ENCODE measurements around the gene WNT4.

Gene WNT4

GRCh38 chr1:22114083-22115012 is 28.5 kb downstream of the WNT4 start:
- peaks cover 24% of the 10 kb centered on the region for H3K36me3 ChIP-seq (ENCODE audit: insufficient read depth, low read length)
- no peaks in the 10 kb centered on the region for H3K27me3 ChIP-seq (ENCODE audit: control insufficient read depth in 1 of 2, insufficient read depth in 2 of 2, low read length in 2 of 2)
- H3K27ac ChIP-seq (ENCODE audit: low read depth, low read length), result no peak overlapping the region
- no peak overlapping the region for H3K4me3 ChIP-seq (ENCODE audit: low read depth in 1 of 2, low read length in 2 of 2)
- H3K4me1 ChIP-seq (ENCODE audit: insufficient read depth, low read length), result peaks cover 59% of the 10 kb centered on the region
- no peak overlapping the region for H3K9ac ChIP-seq (ENCODE audit: low read length)
- H3K9me3 ChIP-seq (ENCODE audit: low read length), result no peaks in the 10 kb centered on the region

GRCh38 chr1:22112554-22112953 is 30.3 kb downstream of the WNT4 start:
- Histone ChIP-seq H3K36me3 (ENCODE audit: insufficient read depth, low read length) (peaks cover 16% of the 10 kb centered on the region), H3K4me3 (ENCODE audit: low read depth in 1 of 2, low read length in 2 of 2) (no peak overlapping the region), H3K9ac (ENCODE audit: low read length) (no peak overlapping the region), H3K4me1 (ENCODE audit: insufficient read depth, low read length) (peaks cover 71% of the 10 kb centered on the region), H3K27me3 (ENCODE audit: control insufficient read depth in 1 of 2, insufficient read depth in 2 of 2, low read length in 2 of 2) (no peaks in the 10 kb centered on the region), H3K27ac (ENCODE audit: low read depth, low read length) (no peak overlapping the region), H3K9me3 (ENCODE audit: low read length) (no peaks in the 10 kb centered on the region)

GRCh38 chr1:22111620-22112019 is 31.3 kb downstream of the WNT4 start:
- Histone ChIP-seq H3K27me3 (ENCODE audit: control insufficient read depth in 1 of 2, insufficient read depth in 2 of 2, low read length in 2 of 2) (no peaks in the 10 kb centered on the region), H3K4me3 (ENCODE audit: low read depth in 1 of 2, low read length in 2 of 2) (no peak overlapping the region), H3K9me3 (ENCODE audit: low read length) (no peaks in the 10 kb centered on the region), H3K27ac (ENCODE audit: low read depth, low read length) (no peak overlapping the region), H3K4me1 (ENCODE audit: insufficient read depth, low read length) (peaks cover 67% of the 10 kb centered on the region), H3K36me3 (ENCODE audit: insufficient read depth, low read length) (peaks cover 16% of the 10 kb centered on the region), H3K9ac (ENCODE audit: low read length) (no peak overlapping the region)

GRCh38 chr1:22111115-22111514 is 31.8 kb downstream of the WNT4 start:
- Histone ChIP-seq H3K9ac (ENCODE audit: low read length) (no peak overlapping the region), H3K9me3 (ENCODE audit: low read length) (no peaks in the 10 kb centered on the region)

GRCh38 chr1:22110016-22110415 is 32.9 kb downstream of the WNT4 start:
- Histone ChIP-seq H3K4me1 (ENCODE audit: insufficient read depth, low read length) (peaks cover 59% of the 10 kb centered on the region), H3K27ac (ENCODE audit: low read depth, low read length) (no peak overlapping the region)

More at GRCh38 chr1:22111115-22111514, 31.8 kb downstream of the WNT4 start:
- H3K27ac ChIP-seq (ENCODE audit: low read depth, low read length), result no peak overlapping the region
- no peaks in the 10 kb centered on the region for H3K27me3 ChIP-seq (ENCODE audit: control insufficient read depth in 1 of 2, insufficient read depth in 2 of 2, low read length in 2 of 2)
- H3K36me3 ChIP-seq (ENCODE audit: insufficient read depth, low read length), result peaks cover 16% of the 10 kb centered on the region
- no peak overlapping the region for H3K4me3 ChIP-seq (ENCODE audit: low read depth in 1 of 2, low read length in 2 of 2)
- H3K4me1 ChIP-seq (ENCODE audit: insufficient read depth, low read length), result peaks cover 65% of the 10 kb centered on the region

GRCh38 chr1:22108339-22109105 is 34.4 kb downstream of the WNT4 start:
- Histone ChIP-seq H3K36me3 (ENCODE audit: insufficient read depth, low read length) (peaks cover 26% of the 10 kb centered on the region), H3K4me3 (ENCODE audit: low read depth in 1 of 2, low read length in 2 of 2) (peak overlapping the region in 1 of 2 donors; percentile 26), H3K9me3 (ENCODE audit: low read length) (no peaks in the 10 kb centered on the region), H3K4me1 (ENCODE audit: insufficient read depth, low read length) (peaks cover 45% of the 10 kb centered on the region), H3K27me3 (ENCODE audit: control insufficient read depth in 1 of 2, insufficient read depth in 2 of 2, low read length in 2 of 2) (no peaks in the 10 kb centered on the region), H3K27ac (ENCODE audit: low read depth, low read length) (peak overlapping the region; percentile 64), H3K9ac (ENCODE audit: low read length) (no peak overlapping the region)

More at GRCh38 chr1:22110016-22110415, 32.9 kb downstream of the WNT4 start:
- no peak overlapping the region for H3K4me3 ChIP-seq (ENCODE audit: low read depth in 1 of 2, low read length in 2 of 2)
- H3K9ac ChIP-seq (ENCODE audit: low read length), result no peak overlapping the region
- no peaks in the 10 kb centered on the region for H3K9me3 ChIP-seq (ENCODE audit: low read length)
- H3K36me3 ChIP-seq (ENCODE audit: insufficient read depth, low read length), result peaks cover 20% of the 10 kb centered on the region
- no peaks in the 10 kb centered on the region for H3K27me3 ChIP-seq (ENCODE audit: control insufficient read depth in 1 of 2, insufficient read depth in 2 of 2, low read length in 2 of 2)

GRCh38 chr1:22107126-22107525 is 35.8 kb downstream of the WNT4 start:
- Histone ChIP-seq H3K9me3 (ENCODE audit: low read length) (no peaks in the 10 kb centered on the region), H3K4me1 (ENCODE audit: insufficient read depth, low read length) (peaks cover 52% of the 10 kb centered on the region), H3K27me3 (ENCODE audit: control insufficient read depth in 1 of 2, insufficient read depth in 2 of 2, low read length in 2 of 2) (no peaks in the 10 kb centered on the region), H3K27ac (ENCODE audit: low read depth, low read length) (no peak overlapping the region), H3K9ac (ENCODE audit: low read length) (no peak overlapping the region), H3K36me3 (ENCODE audit: insufficient read depth, low read length) (peaks cover 15% of the 10 kb centered on the region), H3K4me3 (ENCODE audit: low read depth in 1 of 2, low read length in 2 of 2) (no peak overlapping the region)

GRCh38 chr1:22105611-22106207 is 37.2 kb downstream of the WNT4 start:
- Histone ChIP-seq H3K4me3 (ENCODE audit: low read depth in 1 of 2, low read length in 2 of 2) (no peak overlapping the region), H3K4me1 (ENCODE audit: insufficient read depth, low read length) (peaks cover 47% of the 10 kb centered on the region), H3K9ac (ENCODE audit: low read length) (no peak overlapping the region), H3K36me3 (ENCODE audit: insufficient read depth, low read length) (peaks cover 15% of the 10 kb centered on the region), H3K9me3 (ENCODE audit: low read length) (no peaks in the 10 kb centered on the region), H3K27me3 (ENCODE audit: control insufficient read depth in 1 of 2, insufficient read depth in 2 of 2, low read length in 2 of 2) (no peaks in the 10 kb centered on the region), H3K27ac (ENCODE audit: low read depth, low read length) (no peak overlapping the region)

GRCh38 chr1:22104865-22105437 is 37.9 kb downstream of the WNT4 start:
- no peaks in the 10 kb centered on the region for H3K27me3 ChIP-seq (ENCODE audit: control insufficient read depth in 1 of 2, insufficient read depth in 2 of 2, low read length in 2 of 2)
- no peaks in the 10 kb centered on the region for H3K9me3 ChIP-seq (ENCODE audit: low read length)
- H3K36me3 ChIP-seq (ENCODE audit: insufficient read depth, low read length), result peaks cover 15% of the 10 kb centered on the region
- no peak overlapping the region for H3K27ac ChIP-seq (ENCODE audit: low read depth, low read length)
- peaks cover 51% of the 10 kb centered on the region for H3K4me1 ChIP-seq (ENCODE audit: insufficient read depth, low read length)
- H3K4me3 ChIP-seq (ENCODE audit: low read depth in 1 of 2, low read length in 2 of 2), result no peak overlapping the region
- no peak overlapping the region for H3K9ac ChIP-seq (ENCODE audit: low read length)

- no peaks in the 10 kb centered on the region for H3K9me3 ChIP-seq (ENCODE audit: low read length)
- H3K27me3 ChIP-seq (ENCODE audit: control insufficient read depth in 1 of 2, insufficient read depth in 2 of 2, low read length in 2 of 2), result no peaks in the 10 kb centered on the region
- H3K4me3 ChIP-seq (ENCODE audit: low read depth in 1 of 2, low read length in 2 of 2), result no peak overlapping the region
- H3K36me3 ChIP-seq (ENCODE audit: insufficient read depth, low read length), result peaks cover 19% of the 10 kb centered on the region
- H3K27ac ChIP-seq (ENCODE audit: low read depth, low read length), result no peak overlapping the region
- peaks cover 43% of the 10 kb centered on the region for H3K4me1 ChIP-seq (ENCODE audit: insufficient read depth, low read length)
- H3K9ac ChIP-seq (ENCODE audit: low read length), result no peak overlapping the region
Measured at GRCh38 chr1:22104094-22104493, 38.8 kb downstream of the WNT4 start.

- Histone ChIP-seq H3K36me3 (ENCODE audit: insufficient read depth, low read length) (peaks cover 30% of the 10 kb centered on the region), H3K27ac (ENCODE audit: low read depth, low read length) (no peak overlapping the region), H3K9me3 (ENCODE audit: low read length) (no peaks in the 10 kb centered on the region), H3K9ac (ENCODE audit: low read length) (no peak overlapping the region), H3K27me3 (ENCODE audit: control insufficient read depth in 1 of 2, insufficient read depth in 2 of 2, low read length in 2 of 2) (no peaks in the 10 kb centered on the region), H3K4me3 (ENCODE audit: low read depth in 1 of 2, low read length in 2 of 2) (no peak overlapping the region), H3K4me1 (ENCODE audit: insufficient read depth, low read length) (peaks cover 30% of the 10 kb centered on the region)
Measured at GRCh38 chr1:22102746-22103145, 40.2 kb downstream of the WNT4 start.

Measured in muscle layer of colon (tissue), 2 donors.